NAMALWA (cell line): ENCODE measurements around the gene ELMO1.

ENCODE experiments used
- DNase-seq: peaks from one replicate; pipeline ENCODE4 v3.0.0-alpha.2; 2015; ENCODE audit warnings: low spot score

ELMO1 gene

DNA sequence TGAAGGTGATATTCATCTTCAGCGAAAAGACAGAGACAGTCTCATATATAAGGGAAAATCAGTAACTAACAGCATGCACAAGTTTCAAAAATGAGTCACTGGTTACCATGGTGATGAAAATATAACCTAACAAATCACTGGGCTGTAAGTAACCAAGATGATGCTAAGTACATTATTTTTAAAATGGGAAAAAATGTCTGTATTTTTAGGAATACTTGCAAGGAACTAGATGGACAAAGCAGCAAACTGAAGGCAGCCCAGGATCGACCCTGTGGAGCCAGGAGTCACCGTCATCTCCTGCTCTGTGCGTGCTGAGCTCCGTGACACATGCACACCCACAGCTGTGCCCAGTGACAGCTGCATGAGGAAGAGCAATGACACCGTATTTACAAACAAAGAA lies 137.3 kb downstream of the ELMO1 start:
- no peak for DNase-seq

GRCh38 chr7:37310327-37311080 lies 138.2 kb downstream of the ELMO1 start:
- DNase-seq, result no peak

DNA sequence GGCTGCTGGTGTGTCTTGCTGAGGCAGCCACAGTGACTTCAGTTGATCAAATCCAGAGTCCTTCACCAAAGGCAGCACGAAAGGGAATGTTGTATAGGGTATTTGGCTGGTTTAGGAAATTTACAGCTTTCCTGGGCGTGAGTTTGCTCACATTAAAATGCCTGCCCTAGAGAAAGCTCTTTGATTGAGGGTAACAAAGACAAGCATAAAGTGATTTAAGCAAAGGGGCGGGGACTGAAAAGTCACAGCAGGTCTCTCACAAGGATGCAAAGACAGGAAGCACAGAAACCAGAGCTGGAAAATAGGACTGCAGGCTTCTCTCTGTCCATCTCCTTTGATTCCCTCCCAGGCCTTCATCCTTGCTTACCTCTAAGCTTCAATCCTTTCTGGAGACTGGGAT lies 139.2 kb downstream of the ELMO1 start:
- DNase-seq, result no peak

- DNase-seq, result no peak
Observed at GRCh38 chr7:37304921-37305320, 143.7 kb downstream of the ELMO1 start.

- no peak for DNase-seq
Observed at GRCh38 chr7:37297546-37297945, 151.1 kb downstream of the ELMO1 start.

GRCh38 chr7:37295401-37295800 lies 153.3 kb downstream of the ELMO1 start:
- DNase-seq, result no peak

DNA sequence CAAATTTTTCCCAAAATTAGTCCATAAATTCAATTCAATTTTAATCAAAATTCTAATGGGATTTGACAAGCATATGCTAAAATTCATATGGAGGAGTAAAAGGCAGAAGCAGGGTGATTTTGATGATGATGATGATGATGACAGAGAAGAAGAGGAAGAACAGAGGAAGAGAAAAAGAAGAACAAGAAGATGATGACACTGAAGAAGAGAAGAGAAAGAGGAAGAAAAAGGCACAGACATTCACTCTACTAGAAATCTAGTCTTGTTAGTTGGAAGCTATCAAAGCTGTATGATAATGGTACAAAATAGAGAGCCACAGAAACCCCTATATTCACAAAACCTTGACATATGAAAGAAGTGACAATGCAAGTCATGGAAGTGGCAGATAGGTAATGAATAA lies 157.9 kb downstream of the ELMO1 start:
- peak; percentile 31 for DNase-seq

GRCh38 chr7:37289781-37290180 lies 158.9 kb downstream of the ELMO1 start:
- DNase-seq, result peak; percentile 19

DNA sequence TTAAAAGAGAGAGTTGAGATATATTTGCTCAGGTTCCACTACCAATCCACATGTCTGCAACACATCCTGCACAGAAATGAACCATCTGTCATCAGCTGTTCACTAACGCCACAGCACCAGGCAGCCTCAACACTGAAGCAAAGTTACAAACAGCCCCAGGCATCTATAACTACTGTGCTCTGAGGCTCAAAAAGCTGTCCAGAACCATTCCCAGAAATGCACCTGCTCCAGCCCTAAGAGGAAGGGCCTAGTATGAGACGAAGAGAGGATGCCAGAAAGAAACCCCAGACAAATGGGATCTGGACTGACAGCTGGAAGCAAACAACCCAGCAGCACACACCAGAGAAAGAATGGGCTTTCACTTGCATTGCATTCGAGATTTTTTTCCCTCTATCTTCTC lies 159.3 kb downstream of the ELMO1 start:
- peak; percentile 38 for DNase-seq

- peak; percentile 93 for DNase-seq
Observed at GRCh38 chr7:37287131-37287855, 161.4 kb downstream of the ELMO1 start.

GRCh38 chr7:37286454-37286832 lies 162.2 kb downstream of the ELMO1 start:
- DNase-seq, result no peak

DNA sequence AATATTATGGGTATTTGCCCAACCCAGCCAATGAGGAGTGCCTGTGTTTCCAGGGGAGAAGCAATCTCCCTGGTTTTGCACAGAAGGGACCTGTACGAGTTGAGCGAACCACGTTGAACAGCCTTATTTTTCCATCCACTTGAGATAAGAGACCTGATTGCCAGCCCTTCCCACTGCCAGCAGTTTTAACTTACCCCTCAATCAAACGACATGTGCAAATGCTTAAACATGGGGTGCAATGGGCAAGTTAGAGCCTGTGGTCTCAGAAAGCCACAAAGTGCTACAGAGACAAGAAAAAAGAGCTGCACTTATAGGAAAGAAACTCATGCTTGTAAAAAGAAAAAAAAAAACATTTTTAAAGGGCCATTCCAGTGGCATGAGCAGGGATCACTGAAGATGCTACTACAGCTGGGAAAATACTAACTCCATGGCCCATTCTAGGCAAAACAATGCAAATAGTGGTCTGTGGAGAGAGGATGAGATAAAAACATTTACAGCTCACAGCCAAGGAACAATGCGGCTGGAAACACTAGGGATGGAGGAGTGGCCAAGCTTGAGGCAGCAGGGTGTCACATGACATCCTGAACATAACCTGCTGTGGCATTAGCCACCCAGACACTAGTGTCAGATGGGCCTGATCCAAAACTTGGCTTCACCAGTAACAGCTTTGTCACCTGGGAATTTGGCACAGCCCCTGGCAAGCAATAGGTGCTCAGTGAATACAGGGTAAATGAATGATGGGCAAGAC lies 162.8 kb downstream of the ELMO1 start:
- DNase-seq, result peak; percentile 31

DNA sequence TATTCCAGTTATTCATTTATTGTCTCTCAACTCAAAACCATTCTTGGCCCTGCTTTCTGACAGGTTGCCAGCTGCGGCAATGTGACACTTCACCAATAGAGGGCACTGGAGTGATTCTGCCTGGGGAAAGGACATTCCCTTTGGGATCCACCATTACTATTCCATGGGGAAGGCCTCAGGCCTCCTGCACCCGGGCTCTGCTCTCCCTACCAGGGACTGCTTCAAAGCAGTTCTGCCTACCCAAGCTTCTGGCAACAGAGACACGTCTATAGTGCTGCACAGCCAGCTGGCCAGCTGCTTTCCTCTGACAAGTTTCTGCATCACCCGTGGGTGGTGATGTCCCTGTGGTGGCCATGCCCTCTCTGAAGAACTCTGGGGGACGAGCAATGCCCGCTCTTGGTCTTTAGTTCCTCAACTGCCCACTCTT lies 163.8 kb downstream of the ELMO1 start:
- peak; percentile 47 for DNase-seq

DNA sequence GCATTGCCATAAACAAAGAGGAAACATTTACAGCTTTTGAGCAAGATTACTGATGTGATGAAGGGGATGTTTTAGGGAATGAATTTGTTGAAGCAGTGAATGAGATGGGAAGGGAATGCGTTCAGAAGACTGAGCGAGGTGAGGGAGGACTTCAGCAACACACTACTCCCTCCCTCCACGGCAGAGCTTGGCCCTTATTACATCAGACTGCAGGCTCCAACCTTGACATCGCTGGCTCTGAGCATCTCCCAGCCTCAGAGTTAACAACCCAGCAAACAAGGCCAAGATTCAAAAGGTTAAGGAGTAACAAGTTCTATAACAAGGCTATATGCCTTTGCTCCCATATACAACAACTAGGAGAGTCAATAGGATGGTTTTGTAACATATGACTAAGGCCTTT lies 164.4 kb downstream of the ELMO1 start:
- DNase-seq, result no peak

- DNase-seq, result no peak
Observed at GRCh38 chr7:37283716-37284115, 164.9 kb downstream of the ELMO1 start.

DNA sequence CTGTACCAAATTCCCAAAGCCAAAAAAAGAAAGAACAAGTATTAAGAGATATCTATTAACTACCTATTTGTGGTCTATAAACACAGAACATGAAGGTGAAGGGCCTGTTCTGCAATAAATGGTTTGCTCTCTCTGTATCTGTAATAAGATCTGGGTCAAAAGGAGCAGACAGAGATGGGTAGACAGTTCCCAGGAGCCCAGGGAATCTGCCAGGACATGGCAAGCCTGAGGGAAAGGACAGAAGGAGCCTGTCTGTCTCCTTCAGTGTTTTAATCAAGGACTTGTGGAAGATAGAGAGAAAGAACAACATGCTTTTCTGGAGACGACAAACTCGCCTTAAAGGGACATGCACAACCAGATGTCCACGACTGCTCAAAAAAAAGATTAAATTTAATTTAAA lies 165.7 kb downstream of the ELMO1 start:
- DNase-seq, result no peak

DNA sequence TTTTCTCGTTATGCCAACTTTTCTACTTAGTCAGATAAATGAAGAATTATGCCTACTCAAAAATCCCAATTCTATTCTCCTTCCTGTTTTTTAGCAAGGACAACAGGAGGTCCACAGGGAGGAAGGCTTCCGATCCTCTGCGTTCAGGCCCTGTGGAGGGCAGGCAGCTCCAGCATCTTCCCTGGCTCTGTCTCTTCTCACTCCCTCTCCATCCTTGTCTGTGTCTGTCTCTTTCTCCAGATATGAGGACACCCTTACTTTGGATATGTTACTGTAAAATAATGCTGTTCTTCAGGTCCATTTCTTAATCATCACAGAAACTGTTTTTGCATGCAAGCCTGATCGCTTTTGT lies 166.6 kb downstream of the ELMO1 start:
- DNase-seq, result no peak

- DNase-seq, result no peak
Observed at GRCh38 chr7:37281368-37282092, 167.1 kb downstream of the ELMO1 start.

DNA sequence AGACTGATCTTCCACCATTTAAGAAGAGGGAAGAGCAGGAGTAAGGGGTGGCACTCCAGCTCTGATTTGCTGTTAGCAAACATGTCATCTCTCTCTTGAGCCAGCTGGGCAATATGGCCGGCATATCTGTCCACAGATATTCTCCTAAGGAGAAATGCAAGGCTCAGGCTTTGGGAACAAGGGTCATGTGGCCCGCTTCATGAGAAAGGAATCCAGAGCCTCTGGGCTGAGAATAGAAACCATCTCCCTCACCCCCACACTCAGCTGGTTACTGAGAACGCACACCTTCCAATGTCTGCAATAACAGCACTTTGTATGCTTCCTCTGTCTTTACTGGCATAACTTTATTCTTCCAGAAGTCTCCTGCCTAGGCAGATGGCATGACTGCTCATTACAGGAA lies 171.2 kb downstream of the ELMO1 start:
- DNase-seq, result no peak

DNA sequence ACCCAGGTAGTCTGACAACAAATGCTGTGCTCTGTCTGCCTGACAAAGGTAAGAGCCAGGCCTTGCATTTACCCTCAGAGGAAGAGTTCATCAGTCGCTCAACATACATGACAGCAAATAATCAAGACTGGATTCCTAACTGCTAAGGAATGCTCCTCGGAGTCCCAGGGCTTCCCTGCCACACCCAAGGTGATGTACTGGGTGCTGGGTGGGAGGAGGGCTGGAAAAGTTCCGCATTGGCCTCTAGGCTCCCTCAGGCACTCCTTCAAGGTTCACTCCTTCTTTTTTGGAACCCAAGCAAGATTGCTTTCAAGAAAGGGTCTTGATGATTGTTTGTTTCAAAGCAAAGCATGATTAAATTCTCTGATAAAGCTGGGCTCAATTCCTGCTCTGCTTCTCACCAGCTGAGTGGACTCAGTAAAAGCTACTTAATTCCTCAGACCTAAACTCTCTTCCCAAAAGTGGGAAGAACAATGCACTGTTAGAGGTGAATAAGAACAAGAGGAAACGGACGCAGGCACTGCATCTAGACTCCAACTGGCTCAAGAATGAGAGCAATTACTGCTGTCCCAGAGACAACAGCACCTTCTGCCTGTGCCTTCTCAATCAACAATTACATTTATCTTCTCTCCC lies 173.5 kb downstream of the ELMO1 start:
- no peak for DNase-seq

DNA sequence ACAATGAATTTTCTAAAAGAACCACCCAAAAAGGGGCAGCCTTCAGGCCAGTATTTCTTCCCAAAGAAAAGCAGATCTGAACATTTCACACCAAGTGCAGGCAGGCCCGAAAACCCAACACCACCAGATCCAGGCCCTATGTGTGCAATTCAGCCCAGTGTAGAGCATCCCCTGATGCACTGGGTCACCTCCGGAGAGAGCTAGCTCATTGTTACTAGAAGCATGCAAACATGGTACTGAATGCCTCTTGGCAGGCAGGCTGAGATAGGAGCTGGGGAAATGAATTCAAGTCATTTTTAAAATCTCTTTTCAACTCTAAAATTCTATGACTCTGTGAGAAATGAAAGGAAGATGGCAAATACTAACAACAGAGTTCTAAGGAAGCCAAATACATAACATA lies 174.8 kb downstream of the ELMO1 start:
- no peak for DNase-seq
